OCI-LY1 (cell line): ENCODE data around the gene IRX4.

Experiments used
- H2AFZ ChIP-seq: fragments of 200-600 bp; sonication (generic), shearing (Covaris generic); 2 replicates; pipeline ENCODE4 v1.6.0; 2014; ENCODE audit warnings: antibody characterized with exemption, mild to moderate bottlenecking, low read length
- H3F3A ChIP-seq: fragments of 200-600 bp; sonication (generic), shearing (Covaris generic); 2 replicates; pipeline ENCODE4 v1.6.0; 2014; ENCODE audit warnings: mild to moderate bottlenecking, antibody characterized with exemption, low read length, moderate library complexity; ENCODE audit not compliant: insufficient read depth
- H3K27ac ChIP-seq: fragments of 200-600 bp; sonication (generic); 2 replicates; pipeline ENCODE4 v1.5.1; 2014; ENCODE audit warnings: low read length, mixed run types, mild to moderate bottlenecking, low read depth; ENCODE audit not compliant: poor library complexity, severe bottlenecking
- H3K27me3 ChIP-seq: fragments of 200-600 bp; sonication (generic); 2 replicates; pipeline ENCODE4 v1.6.0; 2014; ENCODE audit warnings: antibody characterized with exemption, mild to moderate bottlenecking, low read length, moderate library complexity; ENCODE audit not compliant: insufficient read depth
- H3K36me3 ChIP-seq: fragments of 200-600 bp; sonication (generic); 2 replicates; pipeline ENCODE4 v1.6.1; 2014; ENCODE audit warnings: mild to moderate bottlenecking, antibody characterized with exemption, low read length, moderate library complexity, mixed read lengths; ENCODE audit not compliant: insufficient read depth
- H3K4me1 ChIP-seq: fragments of 200-600 bp; sonication (generic); 2 replicates; pipeline ENCODE4 v1.5.1; 2014; ENCODE audit warnings: mild to moderate bottlenecking, low read length, moderate library complexity; ENCODE audit not compliant: insufficient read depth, severe bottlenecking
- H3K4me2 ChIP-seq: fragments of 200-600 bp; sonication (generic), shearing (Covaris generic); 2 replicates; pipeline ENCODE4 v1.6.1; 2014; ENCODE audit warnings: low read length
- H3K4me3 ChIP-seq: fragments of 200-600 bp; sonication (generic); 2 replicates; pipeline ENCODE4 v1.5.1; 2014; ENCODE audit warnings: low read length, low read depth, mild to moderate bottlenecking, mixed read lengths; ENCODE audit not compliant: poor library complexity, severe bottlenecking
- H3K79me2 ChIP-seq: fragments of 200-600 bp; shearing (Covaris generic); 2 replicates; pipeline ENCODE4 v1.6.1; 2016; ENCODE audit warnings: mixed run types, low read length, mixed read lengths; ENCODE audit not compliant: insufficient read depth
- H3K9ac ChIP-seq: fragments of 200-600 bp; sonication (generic), shearing (Covaris generic); 2 replicates; pipeline ENCODE4 v1.6.1; 2014; ENCODE audit warnings: mild to moderate bottlenecking, low read length, mixed read lengths
- H3K9me2 ChIP-seq: fragments of 200-600 bp; sonication (generic), shearing (Covaris generic); 2 replicates; pipeline ENCODE4 v1.6.1; 2014; ENCODE audit warnings: low read depth, mild to moderate bottlenecking, low read length, mixed read lengths
- H3K9me3 ChIP-seq: fragments of 200-600 bp; shearing (Covaris generic); 2 replicates; pipeline ENCODE4 v1.6.1; 2014; ENCODE audit warnings: low read length, mixed read lengths
- H4K20me1 ChIP-seq: fragments of 200-600 bp; sonication (generic), shearing (Covaris generic); 2 replicates; pipeline ENCODE4 v1.6.0; 2016; ENCODE audit warnings: mild to moderate bottlenecking, low read length; ENCODE audit not compliant: insufficient read depth
- CTCF ChIP-seq: fragments of 200-600 bp; sonication (generic), shearing (Covaris generic); IDR thresholded peaks from 2 replicates; pipeline ENCODE4 v1.5.1; 2017; ENCODE audit warnings: mild to moderate bottlenecking, antibody characterized with exemption, low read length, moderate library complexity, mixed read lengths
- EZH2 ChIP-seq: fragments of 200-600 bp; sonication (generic), shearing (Covaris generic); IDR thresholded peaks from 2 replicates; pipeline ENCODE4 v1.8.0; 2017; ENCODE audit warnings: borderline replicate concordance, mixed run types, mild to moderate bottlenecking, antibody characterized with exemption, low read length, moderate library complexity, mixed read lengths

Gene IRX4

GRCh38 chr5:1930501-1930879, 47.8 kb upstream of the IRX4 start:
- H4K20me1 ChIP-seq = no peaks in the 10 kb centered on the region
- no peaks in the 10 kb centered on the region for H3K36me3 ChIP-seq
- H3K4me2 ChIP-seq = no peak overlapping the region
- no peak overlapping the region for H3K27ac ChIP-seq
- peaks cover 4% of the 10 kb centered on the region; the same call in 1 of the 2 replicates for H3K27me3 ChIP-seq
- no peaks in the 10 kb centered on the region for H3K9me2 ChIP-seq
- H2AFZ ChIP-seq = no peak overlapping the region
- no peak overlapping the region for H3K9ac ChIP-seq
- no peaks in the 10 kb centered on the region for H3K79me2 ChIP-seq
- H3K9me3 ChIP-seq = no peaks in the 10 kb centered on the region
- TF ChIP-seq EZH2 = no peak
- TF ChIP-seq CTCF = no peak
- H3K4me1 ChIP-seq = no peaks in the 10 kb centered on the region
- H3F3A ChIP-seq = no peaks in the 10 kb centered on the region
- no peak overlapping the region for H3K4me3 ChIP-seq

GRCh38 chr5:1929108-1929991, 46.6 kb upstream of the IRX4 start:
- H3K27me3 ChIP-seq = no peaks in the 10 kb centered on the region; the same call in 1 of the 2 replicates
- H3F3A ChIP-seq = no peaks in the 10 kb centered on the region
- H2AFZ ChIP-seq = no peak overlapping the region
- H3K36me3 ChIP-seq = no peaks in the 10 kb centered on the region
- H3K27ac ChIP-seq = no peak overlapping the region
- no peaks in the 10 kb centered on the region for H4K20me1 ChIP-seq
- no peaks in the 10 kb centered on the region for H3K4me1 ChIP-seq
- no peaks in the 10 kb centered on the region for H3K9me3 ChIP-seq
- H3K79me2 ChIP-seq = no peaks in the 10 kb centered on the region
- no peaks in the 10 kb centered on the region for H3K9me2 ChIP-seq
- no peak overlapping the region for H3K9ac ChIP-seq
- TF ChIP-seq EZH2 (no peak), CTCF (no peak)
- no peak overlapping the region for H3K4me3 ChIP-seq
- H3K4me2 ChIP-seq = no peak overlapping the region

GRCh38 chr5:1926471-1927341, 44.0 kb upstream of the IRX4 start:
- peaks cover 8% of the 10 kb centered on the region; the same call in 1 of the 2 replicates for H3K27me3 ChIP-seq

More at GRCh38 chr5:1926471-1927341, 44.0 kb upstream of the IRX4 start:
- Histone ChIP-seq H3K9me2 (no peaks in the 10 kb centered on the region), H3K9ac (no peak overlapping the region), H3F3A (no peaks in the 10 kb centered on the region), H3K79me2 (no peaks in the 10 kb centered on the region), H4K20me1 (no peaks in the 10 kb centered on the region), H3K4me2 (no peak overlapping the region), H3K36me3 (no peaks in the 10 kb centered on the region), H3K4me3 (no peak overlapping the region), H3K4me1 (no peaks in the 10 kb centered on the region), H3K9me3 (no peaks in the 10 kb centered on the region), H2AFZ (no peak overlapping the region), H3K27ac (no peak overlapping the region)
- TF ChIP-seq EZH2 = no peak
- TF ChIP-seq CTCF = no peak
